HL-60 (cell line): ENCODE measurements around the gene DAGLA.

Source experiments
- DNase-seq, 2 experiments: peaks; one replicate each; pipeline ENCODE4 v3.0.0-alpha.2; 2010 to 2020; ENCODE audit warnings: low read depth in 1 of 2, low spot score in 1 of 2
- H3K27ac ChIP-seq: fragments of 250-450 bp; sonication (Bioruptor Pico); replicated peaks from 2 replicates; pipeline ENCODE4 v1.5.1; 2020; ENCODE audit warnings: mild to moderate bottlenecking, moderate library complexity
- H3K27me3 ChIP-seq: fragments of 250-450 bp; sonication (Bioruptor Pico); 2 replicates; pipeline ENCODE4 v1.5.1; 2021; ENCODE audit warnings: mild to moderate bottlenecking, moderate library complexity; ENCODE audit not compliant: insufficient read depth, poor library complexity, severe bottlenecking
- H3K4me3 ChIP-seq: replicated peaks from 2 replicates; pipeline ENCODE4 v1.5.1; 2011; ENCODE audit warnings: mild to moderate bottlenecking, control low read depth, low read length; ENCODE audit not compliant: insufficient read depth
- CTCF ChIP-seq: IDR thresholded peaks from one replicate; pipeline ENCODE4 v1.5.1; 2011; ENCODE audit warnings: low read length, control low read depth, inconsistent platforms; ENCODE audit not compliant: insufficient read depth
- GABPA ChIP-seq: IDR thresholded peaks from 2 replicates; pipeline ENCODE4 v1.6.1; 2012; ENCODE audit warnings: low read depth
- POLR2AphosphoS5 ChIP-seq: IDR thresholded peaks from 2 replicates; pipeline ENCODE4 v1.6.1; 2012; ENCODE audit warnings: low read depth
- REST ChIP-seq: IDR thresholded peaks from 2 replicates; pipeline ENCODE4 v1.6.1; 2012; ENCODE audit warnings: low read depth; ENCODE audit not compliant: insufficient replicate concordance
- SPI1 ChIP-seq: IDR thresholded peaks from 2 replicates; pipeline ENCODE4 v1.6.1; 2012; ENCODE audit warnings: low read depth, mild to moderate bottlenecking, borderline replicate concordance

DAGLA gene

DNA sequence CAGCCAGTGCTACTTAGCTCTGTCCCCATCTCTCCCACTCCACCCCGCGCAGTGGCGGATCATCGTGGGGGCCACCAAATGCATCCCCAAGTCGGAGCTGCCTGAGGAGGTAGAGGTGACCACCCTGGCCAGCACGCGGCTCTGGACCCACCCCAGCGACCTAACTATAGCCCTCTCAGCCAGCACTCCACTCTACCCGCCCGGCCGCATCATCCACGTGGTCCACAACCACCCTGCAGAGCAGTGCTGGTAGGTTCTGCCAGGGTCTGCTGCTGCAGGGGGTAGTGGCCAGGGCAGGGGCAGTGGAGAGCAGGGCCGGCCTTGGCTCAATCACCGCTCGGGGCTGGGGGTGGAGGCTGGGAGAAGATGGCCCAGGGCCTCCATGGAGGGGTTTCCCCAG is 59.2 kb downstream of the DAGLA start:
- H3K4me3 ChIP-seq, result no peak overlapping the region
- no peak for TF ChIP-seq POLR2AphosphoS5
- no peak for TF ChIP-seq GABPA
- TF ChIP-seq REST, result no peak
- TF ChIP-seq SPI1, result no peak
- TF ChIP-seq CTCF, result no peak
- H3K27me3 ChIP-seq, result no peaks in the 10 kb centered on the region
- no peak overlapping the region for H3K27ac ChIP-seq
- DNase-seq, result no peak

GRCh38 chr11:61739966-61740365 is 59.8 kb downstream of the DAGLA start:
- no peak overlapping the region for H3K27ac ChIP-seq
- no peak overlapping the region for H3K4me3 ChIP-seq
- no peaks in the 10 kb centered on the region for H3K27me3 ChIP-seq
- DNase-seq, result no peak
- TF ChIP-seq POLR2AphosphoS5, result no peak
- no peak for TF ChIP-seq GABPA
- TF ChIP-seq REST, result no peak

DNA sequence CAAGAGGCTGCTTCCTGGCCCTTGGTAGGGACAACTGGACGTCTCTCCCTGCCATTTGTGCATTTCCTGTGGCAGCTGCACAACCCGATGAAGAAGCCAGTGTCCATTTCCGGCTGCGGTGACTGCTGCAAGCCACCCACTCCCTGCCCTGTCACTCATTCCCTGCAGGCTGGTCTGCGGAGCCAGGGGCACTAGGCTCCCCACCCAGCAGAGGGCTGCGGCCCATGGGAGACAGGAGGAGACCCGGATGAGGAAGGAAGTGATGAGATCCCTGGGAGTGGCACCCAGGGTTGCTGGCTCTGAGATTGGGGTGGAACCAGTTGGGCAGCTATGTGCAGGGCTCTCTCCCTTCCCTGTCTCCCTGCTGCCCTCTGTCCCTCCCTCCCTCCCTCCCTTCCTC is 62.2 kb downstream of the DAGLA start:
- TF ChIP-seq POLR2AphosphoS5, result no peak
- no peak for TF ChIP-seq CTCF
- TF ChIP-seq SPI1, result peak; percentile 39; the same call in 1 of the 2 replicates
- no peak for TF ChIP-seq GABPA
- DNase-seq, result peak; percentile 61 to 85
- H3K4me3 ChIP-seq, result no peak overlapping the region
- H3K27ac ChIP-seq, result no peak overlapping the region
- no peaks in the 10 kb centered on the region for H3K27me3 ChIP-seq

- H3K27ac ChIP-seq, result no peak overlapping the region
- no peak for DNase-seq
- H3K4me3 ChIP-seq, result no peak overlapping the region
- no peaks in the 10 kb centered on the region for H3K27me3 ChIP-seq
- TF ChIP-seq POLR2AphosphoS5 (no peak), CTCF (no peak), REST (no peak), SPI1 (no peak), GABPA (no peak)
These were observed 63.4 kb downstream of the DAGLA start for GRCh38 chr11:61743486-61744095.
